HEK293 (cell line): Measurements from ENCODE around the gene MMP19.
A peak's percentile ranks its signal among the peaks of the same experiment; 100 is the strongest.

Experiments
- CTCF ChIA-PET: fragments of 350-600 bp; formaldehyde crosslinking; extraction: SDS; loops from one replicate; lab custom pipeline; 2021; ENCODE audit warnings: antibody characterized with exemption; lab: Yijun Ruan, JAX
- POLR2A ChIA-PET: fragments of 300-600 bp; formaldehyde crosslinking; extraction: SDS; loops from one replicate; lab custom pipeline; 2020; ENCODE audit warnings: antibody characterized with exemption, inconsistent platforms; lab: Yijun Ruan, JAX
- H3K27ac ChIP-seq: fragments of 200-500 bp; sonication (Bioruptor generic); 2 replicates; pipeline ENCODE4 v1.5.1; 2014; ENCODE audit warnings: low read depth, low read length, control low read depth, inconsistent platforms; ENCODE audit errors: extremely low read depth
- H3K36me3 ChIP-seq, 2 experiments: fragments of 200-500 bp in 1 of 2; sonication (Bioruptor generic) in 1 of 2; 1 replicate in 1 of 2; 2 replicates in 1 of 2; pipeline ENCODE4 v1.5.1; 2014 to 2017; ENCODE audit warnings: inconsistent platforms in 2 of 2, low read length in 2 of 2; ENCODE audit not compliant: control insufficient read depth in 2 of 2, insufficient read depth in 1 of 2
- H3K4me1 ChIP-seq: fragments of 200-500 bp; sonication (Bioruptor generic); 2 replicates; pipeline ENCODE4 v1.5.1; 2014; ENCODE audit warnings: mild to moderate bottlenecking, low read length, inconsistent platforms; ENCODE audit not compliant: control insufficient read depth, insufficient read depth
- H3K4me3 ChIP-seq: 2 replicates; pipeline ENCODE4 v1.5.1; 2011; ENCODE audit warnings: low read depth, mild to moderate bottlenecking, control low read depth, low read length, moderate library complexity
- H3K9me3 ChIP-seq: fragments of 200-500 bp; sonication (Bioruptor generic); 2 replicates; pipeline ENCODE4 v1.5.1; 2014; ENCODE audit warnings: low read depth, low read length, inconsistent platforms; ENCODE audit not compliant: control insufficient read depth, insufficient read depth
- FEZF1 ChIP-seq: fragments of 450-650 bp; formaldehyde crosslinking; IDR thresholded peaks from 2 replicates; pipeline ENCODE4 v1.5.1; 2016; ENCODE audit warnings: missing biosample characterization, missing genetic modification characterization
- HOXD13 ChIP-seq: sonication (generic); formaldehyde crosslinking; IDR thresholded peaks from 2 replicates; pipeline ENCODE4 v1.8.0; 2022; ENCODE audit warnings: missing genetic modification reagents, borderline replicate concordance
- KLF8 ChIP-seq: fragments of 450-650 bp; formaldehyde crosslinking; IDR thresholded peaks from 2 replicates; pipeline ENCODE4 v1.5.1; 2016; ENCODE audit warnings: missing biosample characterization, missing genetic modification characterization
- SCRT2 ChIP-seq: fragments of 450-650 bp; formaldehyde crosslinking; IDR thresholded peaks from 2 replicates; pipeline ENCODE4 v1.5.1; 2016; ENCODE audit warnings: missing biosample characterization, missing genetic modification characterization
- ZBTB11 ChIP-seq: fragments of 450-650 bp; formaldehyde crosslinking; conservative IDR thresholded peaks from 2 replicates; pipeline ENCODE4 v1.5.1; 2016; ENCODE audit warnings: low read depth, missing biosample characterization, missing genetic modification characterization
- ZBTB21 ChIP-seq: fragments of 450-650 bp; formaldehyde crosslinking; IDR thresholded peaks from 2 replicates; pipeline ENCODE4 v1.5.1; 2017; ENCODE audit warnings: missing biosample characterization, missing genetic modification characterization
- ZNF10 ChIP-seq: fragments of 450-650 bp; formaldehyde crosslinking; IDR thresholded peaks from 2 replicates; pipeline ENCODE4 v1.5.1; 2017; ENCODE audit warnings: missing biosample characterization, missing genetic modification characterization
- ZNF292 ChIP-seq: fragments of 450-650 bp; formaldehyde crosslinking; IDR thresholded peaks from 2 replicates; pipeline ENCODE4 v1.5.1; 2016; ENCODE audit warnings: low read depth, missing biosample characterization, missing genetic modification characterization, borderline replicate concordance
- ZNF366 ChIP-seq: fragments of 450-650 bp; formaldehyde crosslinking; conservative IDR thresholded peaks from 2 replicates; pipeline ENCODE4 v1.5.1; 2016; ENCODE audit warnings: missing biosample characterization, missing genetic modification characterization
- ZNF416 ChIP-seq: fragments of 450-650 bp; formaldehyde crosslinking; IDR thresholded peaks from 2 replicates; pipeline ENCODE4 v1.5.1; 2016; ENCODE audit warnings: missing biosample characterization, missing genetic modification characterization
- ZNF433 ChIP-seq: fragments of 450-650 bp; formaldehyde crosslinking; IDR thresholded peaks from 2 replicates; pipeline ENCODE4 v1.5.1; 2016; ENCODE audit warnings: missing biosample characterization, missing genetic modification characterization, low read depth
- ZNF514 ChIP-seq: fragments of 450-650 bp; formaldehyde crosslinking; IDR thresholded peaks from 2 replicates; pipeline ENCODE4 v1.5.1; 2016; ENCODE audit warnings: missing biosample characterization, missing genetic modification characterization
- ZNF596 ChIP-seq: fragments of 450-650 bp; IDR thresholded peaks from 2 replicates; pipeline ENCODE4 v1.5.0; 2018; ENCODE audit warnings: missing biosample characterization, mild to moderate bottlenecking, missing genetic modification characterization, moderate library complexity
- ZNF626 ChIP-seq: fragments of 450-650 bp; sonication (Bioruptor Pico); formaldehyde crosslinking; IDR thresholded peaks from 2 replicates; pipeline ENCODE4 v1.5.1; 2018; ENCODE audit warnings: missing biosample characterization, missing genetic modification characterization, inconsistent platforms
- ZNF677 ChIP-seq: fragments of 450-650 bp; IDR thresholded peaks from 2 replicates; pipeline ENCODE4 v1.5.0; 2018; ENCODE audit warnings: missing biosample characterization, mild to moderate bottlenecking, missing genetic modification characterization, moderate library complexity
- ZNF747 ChIP-seq: fragments of 450-650 bp; formaldehyde crosslinking; IDR thresholded peaks from 2 replicates; pipeline ENCODE4 v1.5.1; 2016; ENCODE audit warnings: missing biosample characterization, missing genetic modification characterization
- ZSCAN23 ChIP-seq: fragments of 450-650 bp; formaldehyde crosslinking; IDR thresholded peaks from 2 replicates; pipeline ENCODE4 v1.5.1; 2016; ENCODE audit warnings: missing biosample characterization, missing genetic modification characterization
- ZSCAN4 ChIP-seq: fragments of 450-650 bp; formaldehyde crosslinking; IDR thresholded peaks from 2 replicates; pipeline ENCODE4 v1.5.1; 2017; ENCODE audit warnings: missing biosample characterization, missing genetic modification characterization

Gene MMP19

GRCh38 chr12:55844961-55845360 lies 2.2 kb upstream of the MMP19 start:
- Histone ChIP-seq H3K4me1 (no peaks in the 10 kb centered on the region; the same call in 1 of the 2 replicates), H3K36me3 (no peaks in the 10 kb centered on the region)
- POLR2A ChIA-PET, result no interaction called here
- no peak for TF ChIP-seq ZNF596 (tag by site-specific recombination)
- no peak for TF ChIP-seq ZNF366 (tag by site-specific recombination)
- no peak for TF ChIP-seq KLF8 (tag by site-specific recombination)
- no peak for TF ChIP-seq ZNF416 (tag by site-specific recombination)
- no peak for TF ChIP-seq ZBTB21
- TF ChIP-seq ZNF292 (tag by site-specific recombination), result no peak
- TF ChIP-seq ZNF626 (tag by site-specific recombination), result no peak
- TF ChIP-seq ZNF747 (tag by site-specific recombination), result no peak
- TF ChIP-seq ZBTB11, result no peak
- no peak for TF ChIP-seq ZSCAN4 (tag by site-specific recombination)
- TF ChIP-seq HOXD13, result no peak
- no peak for TF ChIP-seq ZNF514
- TF ChIP-seq, all 188 proteins: peak for 0
- no peak overlapping the region for H3K27ac ChIP-seq
- CTCF ChIA-PET, result no interaction called here
- no peak overlapping the region for H3K4me3 ChIP-seq
- no peaks in the 10 kb centered on the region for H3K9me3 ChIP-seq

- CTCF ChIA-PET, result no interaction called here
- TF ChIP-seq ZNF10 (tag by site-specific recombination) (no peak), FEZF1 (tag by site-specific recombination) (no peak), ZNF677 (tag by site-specific recombination) (no peak), ZNF433 (tag by site-specific recombination) (no peak)
- Histone ChIP-seq H3K4me1 (no peaks in the 10 kb centered on the region; the same call in 1 of the 2 replicates), H3K27ac (no peak overlapping the region), H3K9me3 (no peaks in the 10 kb centered on the region), H3K4me3 (no peak overlapping the region), H3K36me3 (no peaks in the 10 kb centered on the region)
- POLR2A ChIA-PET, result interaction anchor here (1.8 kb wide), 1 partner anchor 13 kb away, joined by 7 read pairs; the partner anchor contains the start of gene DNAJC14
Observed at GRCh38 chr12:55843431-55843830, 695 bp upstream of the MMP19 start.

- ChIA-PET POLR2A (interaction anchor here (0.6 to 0.7 kb wide), 2 partner anchors 11 to 111 kb away, joined by 3 read pairs; partner anchors contain the start of gene DNAJC14), CTCF (interaction anchor here (0.6 kb wide), 1 partner anchor 103 kb away, joined by 3 read pairs; no protein-coding TSS in a partner anchor)
- H3K4me3 ChIP-seq, result no peak overlapping the region
- H3K36me3 ChIP-seq, result no peaks in the 10 kb centered on the region
- no peaks in the 10 kb centered on the region for H3K9me3 ChIP-seq
- no peaks in the 10 kb centered on the region for H3K4me1 ChIP-seq
- peak; percentile 78 for TF ChIP-seq SCRT2 (tag by site-specific recombination)
- no peak for TF ChIP-seq ZSCAN23
- H3K27ac ChIP-seq, result no peak overlapping the region
Observed at GRCh38 chr12:55840581-55841351, 2.0 kb downstream of the MMP19 start.
